Calu3 (cell line): ENCODE data around the gene SRSF4. TPM values are rescaled to one million over a fixed set of nuclear protein-coding genes. Genes with fewer than 3 reads are reported as not detected.

Source experiments
- BruUV-seq: library from RNA; stranded (reverse); fragments of 400-500 nt; replicated peaks from 2 replicates; lab custom pipeline; 2021; lab: Mats Ljungman, UMichigan
- CTCF ChIA-PET: fragments of 300-600 bp; sonication (Branson Sonifier 250); formaldehyde crosslinking; loops from one replicate; lab custom pipeline; 2022; ENCODE audit warnings: antibody characterized with exemption; lab: Charles Lee
- DNase-seq: peaks from one replicate; pipeline ENCODE4 v3.0.0; 2022
- H3K27ac Mint-ChIP-seq: one replicate; pipeline ENCODE4 v1.8.0; 2022; ENCODE audit warnings: mixed read lengths; ENCODE audit not compliant: unreplicated experiment
- H3K27me3 Mint-ChIP-seq: one replicate; pipeline ENCODE4 v1.8.0; 2022; ENCODE audit warnings: mixed read lengths; ENCODE audit not compliant: unreplicated experiment
- H3K36me3 Mint-ChIP-seq: one replicate; pipeline ENCODE4 v1.8.0; 2022; ENCODE audit warnings: mild to moderate bottlenecking, moderate library complexity, mixed read lengths; ENCODE audit not compliant: insufficient read depth, unreplicated experiment
- H3K4me1 Mint-ChIP-seq: one replicate; pipeline ENCODE4 v1.8.0; 2022; ENCODE audit warnings: mild to moderate bottlenecking, low read depth, mixed read lengths; ENCODE audit not compliant: unreplicated experiment
- H3K4me3 Mint-ChIP-seq: one replicate; pipeline ENCODE4 v1.8.0; 2022; ENCODE audit warnings: mild to moderate bottlenecking, low read depth, moderate library complexity, mixed read lengths; ENCODE audit not compliant: unreplicated experiment
- H3K9me3 Mint-ChIP-seq: one replicate; pipeline ENCODE4 v1.8.0; 2022; ENCODE audit warnings: low read depth, mixed read lengths; ENCODE audit not compliant: unreplicated experiment
- intact Hi-C: fragments of 100-400 bp; cut with micrococcal nuclease; formaldehyde crosslinking; loops from one replicate; pipeline ENCODE4 v1.10.0; 2022; ENCODE audit not compliant: unreplicated experiment
- total RNA-seq: library from RNA; stranded (reverse); gene quantifications from 2 replicates; pipeline ENCODE4 v1.2.3, GENCODE V29; 2022
- TF ChIP-seq, protein P1 (sequence below): fragments of 200-600 bp; IDR thresholded peaks from one replicate; pipeline ENCODE4 v1.8.0; 2022; ENCODE audit warnings: antibody characterized with exemption; ENCODE audit not compliant: unreplicated experiment

Gene SRSF4
- total RNA-seq, 1 experiment from 2014 or later = 65.4 TPM

- H3K36me3 Mint-ChIP-seq = peaks cover 21% of the 10 kb centered on the region
- CTCF ChIA-PET = no interaction called here
These were observed 45.8 kb upstream of the SRSF4 start for GRCh38 chr1:29227511-29227910.

GRCh38 chr1:29225361-29225760 lies 43.7 kb upstream of the SRSF4 start:
- no peak overlapping the region for H3K4me3 Mint-ChIP-seq
- H3K9me3 Mint-ChIP-seq = no peaks in the 10 kb centered on the region
- intact Hi-C loops = no loop called here
- no peak overlapping the region for H3K27ac Mint-ChIP-seq
- DNase-seq = no peak
- no peaks in the 10 kb centered on the region for H3K27me3 Mint-ChIP-seq
- TF ChIP-seq, protein P1, sequence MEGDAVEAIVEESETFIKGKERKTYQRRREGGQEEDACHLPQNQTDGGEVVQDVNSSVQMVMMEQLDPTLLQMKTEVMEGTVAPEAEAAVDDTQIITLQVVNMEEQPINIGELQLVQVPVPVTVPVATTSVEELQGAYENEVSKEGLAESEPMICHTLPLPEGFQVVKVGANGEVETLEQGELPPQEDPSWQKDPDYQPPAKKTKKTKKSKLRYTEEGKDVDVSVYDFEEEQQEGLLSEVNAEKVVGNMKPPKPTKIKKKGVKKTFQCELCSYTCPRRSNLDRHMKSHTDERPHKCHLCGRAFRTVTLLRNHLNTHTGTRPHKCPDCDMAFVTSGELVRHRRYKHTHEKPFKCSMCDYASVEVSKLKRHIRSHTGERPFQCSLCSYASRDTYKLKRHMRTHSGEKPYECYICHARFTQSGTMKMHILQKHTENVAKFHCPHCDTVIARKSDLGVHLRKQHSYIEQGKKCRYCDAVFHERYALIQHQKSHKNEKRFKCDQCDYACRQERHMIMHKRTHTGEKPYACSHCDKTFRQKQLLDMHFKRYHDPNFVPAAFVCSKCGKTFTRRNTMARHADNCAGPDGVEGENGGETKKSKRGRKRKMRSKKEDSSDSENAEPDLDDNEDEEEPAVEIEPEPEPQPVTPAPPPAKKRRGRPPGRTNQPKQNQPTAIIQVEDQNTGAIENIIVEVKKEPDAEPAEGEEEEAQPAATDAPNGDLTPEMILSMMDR = no peak
- peaks cover 41% of the 10 kb centered on the region for H3K4me1 Mint-ChIP-seq
- BruUV-seq = no TSS peak
- peaks cover 26% of the 10 kb centered on the region for H3K36me3 Mint-ChIP-seq
- CTCF ChIA-PET = no interaction called here

More at GRCh38 chr1:29227511-29227910, 45.8 kb upstream of the SRSF4 start:
- BruUV-seq = no TSS peak
- peak overlapping the region; percentile 21 for H3K4me3 Mint-ChIP-seq
- DNase-seq = peak; percentile 77
- TF ChIP-seq, protein P1 = no peak
- no peaks in the 10 kb centered on the region for H3K27me3 Mint-ChIP-seq
- H3K27ac Mint-ChIP-seq = peak overlapping the region; percentile 89
- H3K4me1 Mint-ChIP-seq = peaks cover 48% of the 10 kb centered on the region
- H3K9me3 Mint-ChIP-seq = no peaks in the 10 kb centered on the region
- intact Hi-C loops = no loop called here

GRCh38 chr1:29224356-29224837 lies 42.7 kb upstream of the SRSF4 start:
- intact Hi-C loops = no loop called here
- no TSS peak for BruUV-seq
- CTCF ChIA-PET = interaction anchor here (0.7 kb wide), 1 partner anchor 409 kb away, joined by 3 read pairs; no protein-coding TSS in a partner anchor
- Mint-ChIP-seq H3K27me3 (no peaks in the 10 kb centered on the region), H3K9me3 (no peaks in the 10 kb centered on the region), H3K4me3 (no peak overlapping the region), H3K36me3 (peaks cover 25% of the 10 kb centered on the region), H3K4me1 (peaks cover 37% of the 10 kb centered on the region), H3K27ac (no peak overlapping the region)
- TF ChIP-seq, protein P1 = no peak
- no peak for DNase-seq

GRCh38 chr1:29223521-29223920 lies 41.8 kb upstream of the SRSF4 start:
- no peaks in the 10 kb centered on the region for H3K27me3 Mint-ChIP-seq
- TF ChIP-seq, protein P1 = no peak
- H3K9me3 Mint-ChIP-seq = no peaks in the 10 kb centered on the region
- H3K4me3 Mint-ChIP-seq = no peak overlapping the region
- intact Hi-C loops = no loop called here
- H3K4me1 Mint-ChIP-seq = peaks cover 31% of the 10 kb centered on the region
- CTCF ChIA-PET = no interaction called here
- H3K27ac Mint-ChIP-seq = peak overlapping the region; percentile 24
- BruUV-seq = no TSS peak
- peaks cover 25% of the 10 kb centered on the region for H3K36me3 Mint-ChIP-seq
- peak; percentile 28 for DNase-seq
